ENCODE results near the gene COPZ2. TPM values are rescaled to one million over a fixed set of nuclear protein-coding genes. Genes with fewer than 3 reads are reported as not detected.

COPZ2 gene
- total RNA-seq, 2 donors from 2014 or later: not detected

- no peak overlapping the region for H3K4me3 Mint-ChIP-seq
Observed at GRCh38 chr17:48026502-48027321, 10.9 kb downstream of the COPZ2 start.

GRCh38 chr17:48025904-48026501, 11.6 kb downstream of the COPZ2 start:
- H3K36me3 ChIP-seq (ENCODE audit: control insufficient read depth, insufficient read depth, low read length): no peaks in the 10 kb centered on the region
- H3K36me3 Mint-ChIP-seq (ENCODE audit: low read depth): no peaks in the 10 kb centered on the region
- no peak overlapping the region for H3K9ac ChIP-seq (ENCODE audit: extremely low read depth, low read length, poor library complexity, severe bottlenecking)
- no peak for DNase-seq
- H3K9me3 ChIP-seq (ENCODE audit: control insufficient read depth, low read length): no peaks in the 10 kb centered on the region
- 72 to 80% methylated on average over 6 to 7 of the region's 8 CpGs for WGBS, 2 experiments (ENCODE audit: insufficient coverage in 1 of 2, insufficient read length in 1 of 2)
- no peak overlapping the region for H3K27ac Mint-ChIP-seq
- no peaks in the 10 kb centered on the region for H3K9me3 Mint-ChIP-seq
- peaks cover 48% of the 10 kb centered on the region for H3K27me3 Mint-ChIP-seq (ENCODE audit: insufficient read depth)
- no peak for TF ChIP-seq CTCF (conservative IDR thresholded peaks at IDR 0.05)
- no peaks in the 10 kb centered on the region for H3K4me1 ChIP-seq (ENCODE audit: control insufficient read depth, insufficient read depth, low read length)
- H3K27ac ChIP-seq (ENCODE audit: low read depth, low read length): no peak overlapping the region
- H3K27me3 ChIP-seq (ENCODE audit: control insufficient read depth, insufficient read depth, low read length, poor library complexity, severe bottlenecking): peaks cover 30% of the 10 kb centered on the region
- H3K4me1 Mint-ChIP-seq: peaks cover 10% of the 10 kb centered on the region
- H3K4me3 Mint-ChIP-seq: peak overlapping the region; percentile 59
- H3K4me3 ChIP-seq (ENCODE audit: low read length): peak overlapping the region; percentile 80

More at GRCh38 chr17:48026502-48027321, 10.9 kb downstream of the COPZ2 start:
- H3K27ac ChIP-seq (ENCODE audit: low read depth, low read length): no peak overlapping the region
- H3K4me1 Mint-ChIP-seq: peaks cover 10% of the 10 kb centered on the region
- H3K36me3 ChIP-seq (ENCODE audit: control insufficient read depth, insufficient read depth, low read length): no peaks in the 10 kb centered on the region
- H3K27ac Mint-ChIP-seq: no peak overlapping the region
- DNase-seq: peak; percentile 98
- H3K36me3 Mint-ChIP-seq (ENCODE audit: low read depth): no peaks in the 10 kb centered on the region
- 27 to 46% methylated on average over 4 to 18 of the region's 18 CpGs for WGBS, 2 experiments (ENCODE audit: insufficient coverage in 1 of 2, insufficient read length in 1 of 2)
- peaks cover 30% of the 10 kb centered on the region for H3K27me3 ChIP-seq (ENCODE audit: control insufficient read depth, insufficient read depth, low read length, poor library complexity, severe bottlenecking)
- H3K4me3 ChIP-seq (ENCODE audit: low read length): no peak overlapping the region
- no peak overlapping the region for H3K9ac ChIP-seq (ENCODE audit: extremely low read depth, low read length, poor library complexity, severe bottlenecking)
- H3K9me3 Mint-ChIP-seq: no peaks in the 10 kb centered on the region
- peak; percentile 92 for TF ChIP-seq CTCF (conservative IDR thresholded peaks at IDR 0.05)
- H3K4me1 ChIP-seq (ENCODE audit: control insufficient read depth, insufficient read depth, low read length): no peaks in the 10 kb centered on the region
- no peaks in the 10 kb centered on the region for H3K9me3 ChIP-seq (ENCODE audit: control insufficient read depth, low read length)
- H3K27me3 Mint-ChIP-seq (ENCODE audit: insufficient read depth): peaks cover 43% of the 10 kb centered on the region

- peaks cover 30% of the 10 kb centered on the region for H3K27me3 ChIP-seq (ENCODE audit: control insufficient read depth, insufficient read depth, low read length, poor library complexity, severe bottlenecking)
- peak overlapping the region; percentile 59 for H3K4me3 Mint-ChIP-seq
Observed at GRCh38 chr17:48025040-48025903, 12.3 kb downstream of the COPZ2 start.

More at GRCh38 chr17:48025040-48025903, 12.3 kb downstream of the COPZ2 start:
- no peaks in the 10 kb centered on the region for H3K4me1 ChIP-seq (ENCODE audit: control insufficient read depth, insufficient read depth, low read length)
- H3K27ac ChIP-seq (ENCODE audit: low read depth, low read length): peak overlapping the region; percentile 5
- TF ChIP-seq CTCF (conservative IDR thresholded peaks at IDR 0.05): peak; percentile 82
- no peaks in the 10 kb centered on the region for H3K9me3 Mint-ChIP-seq
- DNase-seq: peak; percentile 100
- H3K36me3 ChIP-seq (ENCODE audit: control insufficient read depth, insufficient read depth, low read length): no peaks in the 10 kb centered on the region
- peak overlapping the region; percentile 80 for H3K4me3 ChIP-seq (ENCODE audit: low read length)
- H3K9ac ChIP-seq (ENCODE audit: extremely low read depth, low read length, poor library complexity, severe bottlenecking): no peak overlapping the region
- peak overlapping the region; percentile 6 for H3K27ac Mint-ChIP-seq
- H3K9me3 ChIP-seq (ENCODE audit: control insufficient read depth, low read length): no peaks in the 10 kb centered on the region
- H3K27me3 Mint-ChIP-seq (ENCODE audit: insufficient read depth): peaks cover 51% of the 10 kb centered on the region
- H3K4me1 Mint-ChIP-seq: peaks cover 10% of the 10 kb centered on the region
- no peaks in the 10 kb centered on the region for H3K36me3 Mint-ChIP-seq (ENCODE audit: low read depth)
- 3% methylated on average over 34 to 56 of the region's 56 CpGs for WGBS, 2 experiments (ENCODE audit: insufficient coverage in 1 of 2, insufficient read length in 1 of 2)

All from endodermal cell (in vitro differentiated cells).